Colon (tissue), 2 donors: ENCODE data around the gene GIT2.

Source experiments
- FAIRE-seq: peaks from 2 replicates; lab custom pipeline; 2012; peaks lifted over from hg19 to GRCh38; lab: Jason Lieb, UNC
- donor health status: control.
- donor health status: control.

The GIT2 gene

GRCh38 chr12:109890620-109891170 is 105.5 kb downstream of the GIT2 start:
- no peak for FAIRE-seq

- no peak for FAIRE-seq
Measured at GRCh38 chr12:109888179-109889020, 107.8 kb downstream of the GIT2 start.

GRCh38 chr12:109885616-109886015 is 110.6 kb downstream of the GIT2 start:
- no peak for FAIRE-seq

GRCh38 chr12:109883461-109883860 is 112.7 kb downstream of the GIT2 start:
- FAIRE-seq: no peak

GRCh38 chr12:109881752-109882151 is 114.4 kb downstream of the GIT2 start:
- no peak for FAIRE-seq

GRCh38 chr12:109880938-109881337 is 115.2 kb downstream of the GIT2 start:
- no peak for FAIRE-seq

- no peak for FAIRE-seq
Measured at GRCh38 chr12:109880043-109880931, 115.9 kb downstream of the GIT2 start, which contains the start of gene GLTP. Gene GLTP, minus strand, starts transcription at chr12:109880541. Its CDS starts 167 bp downstream, at chr12:109880374.
